ENCODE results near the gene KDM2A. TPM values are rescaled to one million over a fixed set of nuclear protein-coding genes. Genes with fewer than 3 reads are reported as not detected.

Gene KDM2A
- total RNA-seq, 4 donors from 2014 or later: 52.2 to 104 (median 75.7) TPM

- no peak for TF ChIP-seq CTCF (IDR thresholded peaks at IDR 0.05; ENCODE audit: low read depth)
Observed at GRCh38 chr11:67267188-67268080, 148.4 kb downstream of the KDM2A start.

GRCh38 chr11:67268081-67268961 lies 149.3 kb downstream of the KDM2A start:
- TF ChIP-seq CTCF (IDR thresholded peaks at IDR 0.05; ENCODE audit: low read depth): no peak

GRCh38 chr11:67268962-67269268 lies 149.9 kb downstream of the KDM2A start:
- TF ChIP-seq CTCF (IDR thresholded peaks at IDR 0.05; ENCODE audit: low read depth): no peak

- no peak for TF ChIP-seq CTCF (IDR thresholded peaks at IDR 0.05; ENCODE audit: low read depth)
Observed at GRCh38 chr11:67269401-67270255, 150.6 kb downstream of the KDM2A start.

GRCh38 chr11:67270256-67271204 lies 151.5 kb downstream of the KDM2A start:
- TF ChIP-seq CTCF (IDR thresholded peaks at IDR 0.05; ENCODE audit: low read depth): no peak

- TF ChIP-seq CTCF (IDR thresholded peaks at IDR 0.05; ENCODE audit: low read depth): no peak
Observed at GRCh38 chr11:67271205-67271540, 152.1 kb downstream of the KDM2A start.

All from subcutaneous adipose tissue (tissue), 4 donors.